GM20431 (cell line): ENCODE data around the gene FBXO21.
"Not testable (repeated sequence)": the region's sequence is repeated elsewhere in the genome, so short reads cannot be mapped to it uniquely, and the experiment has no call there.

Experiments used
- in situ Hi-C: fragments of 300-500 bp; cut with MseI, MboI; formaldehyde crosslinking; loops from one replicate; pipeline ENCODE4 v1.15.0; 2020; ENCODE audit warnings: low sequenced_read_pairs; ENCODE audit not compliant: unreplicated experiment

Gene FBXO21

GRCh38 chr12:117118838-117119591 lies 71.3 kb downstream of the FBXO21 start:
- in situ Hi-C loops = loop anchor here (10.0 to 25.0 kb wide), 2 partner anchors 94 to 407 kb away; no protein-coding TSS in a partner anchor

- in situ Hi-C loops = loop anchor here (10.0 to 25.0 kb wide), 2 partner anchors 90 to 402 kb away; no protein-coding TSS in a partner anchor
Observed at GRCh38 chr12:117114784-117115183, 75.5 kb downstream of the FBXO21 start.

- in situ Hi-C loops = loop anchor here (10.0 to 25.0 kb wide), 2 partner anchors 88 to 401 kb away; no protein-coding TSS in a partner anchor
Observed at GRCh38 chr12:117113231-117113630, 77.0 kb downstream of the FBXO21 start.

- in situ Hi-C loops = loop anchor here (10.0 to 25.0 kb wide), 2 partner anchors 87 to 400 kb away; no protein-coding TSS in a partner anchor
Observed at GRCh38 chr12:117111821-117112595, 78.3 kb downstream of the FBXO21 start.

- in situ Hi-C loops = loop anchor here (10.0 to 25.0 kb wide), 2 partner anchors 87 to 399 kb away; no protein-coding TSS in a partner anchor
Observed at GRCh38 chr12:117111386-117111785, 78.9 kb downstream of the FBXO21 start.

GRCh38 chr12:117109943-117110635 lies 80.2 kb downstream of the FBXO21 start:
- in situ Hi-C loops = loop anchor here (10.0 to 25.0 kb wide), 2 partner anchors 85 to 398 kb away; no protein-coding TSS in a partner anchor

- in situ Hi-C loops = loop anchor here (25.0 kb wide), 1 partner anchor 394 kb away; no protein-coding TSS in a partner anchor
Observed at GRCh38 chr12:117105902-117106301, 84.4 kb downstream of the FBXO21 start.

- in situ Hi-C loops = loop anchor here (25.0 kb wide), 1 partner anchor 392 kb away; no protein-coding TSS in a partner anchor
Observed at GRCh38 chr12:117104003-117104402, 86.3 kb downstream of the FBXO21 start.

GRCh38 chr12:117102800-117103181 lies 87.5 kb downstream of the FBXO21 start:
- in situ Hi-C loops = loop anchor here (25.0 kb wide), 1 partner anchor 390 kb away; no protein-coding TSS in a partner anchor

GRCh38 chr12:117101953-117102799 lies 88.1 kb downstream of the FBXO21 start:
- in situ Hi-C loops = loop anchor here (25.0 kb wide), 1 partner anchor 390 kb away; no protein-coding TSS in a partner anchor

- in situ Hi-C loops = loop anchor here (25.0 kb wide), 1 partner anchor 389 kb away; no protein-coding TSS in a partner anchor
Observed at GRCh38 chr12:117100851-117101673, 89.2 kb downstream of the FBXO21 start.

- in situ Hi-C loops = loop anchor here (25.0 kb wide), 1 partner anchor 388 kb away; no protein-coding TSS in a partner anchor
Observed at GRCh38 chr12:117100251-117100650, 90.0 kb downstream of the FBXO21 start.

GRCh38 chr12:117098361-117099217 lies 91.7 kb downstream of the FBXO21 start:
- in situ Hi-C loops = no loop called here

GRCh38 chr12:117098024-117098360 lies 92.3 kb downstream of the FBXO21 start:
- in situ Hi-C loops = no loop called here

- in situ Hi-C loops = no loop called here
Observed at GRCh38 chr12:117097159-117097558, 93.1 kb downstream of the FBXO21 start.

- in situ Hi-C loops = no loop called here
Observed at GRCh38 chr12:117096501-117097042, 93.7 kb downstream of the FBXO21 start.

- in situ Hi-C loops = not testable (repeated sequence)
Observed at GRCh38 chr12:117095191-117095590, 95.1 kb downstream of the FBXO21 start.
